GM18498 (cell line): ENCODE results near the gene ADAMTS5.

Source experiments
- ATAC-seq: cut with Tn5 transposase; IDR thresholded peaks from one replicate; pipeline ENCODE4 v1.9.1; 2021; ENCODE audit warnings: mild to moderate bottlenecking, moderate library complexity; ENCODE audit not compliant: unreplicated experiment

ADAMTS5 gene

GRCh38 chr21:26967062-26967913 lies at the start of gene ADAMTS5:
Gene ADAMTS5, minus strand, starts transcription at chr21:26967088. Its CDS starts 697 bp downstream, at chr21:26966391.
- ATAC-seq, result no peak

GRCh38 chr21:27001526-27001925 lies 34.6 kb upstream of the ADAMTS5 start:
- ATAC-seq, result no peak

GRCh38 chr21:26983576-26983975 lies 16.7 kb upstream of the ADAMTS5 start:
- ATAC-seq, result no peak

- no peak for ATAC-seq
Observed at GRCh38 chr21:26982767-26983166, 15.9 kb upstream of the ADAMTS5 start.

- no peak for ATAC-seq
Observed at GRCh38 chr21:26977746-26978145, 10.9 kb upstream of the ADAMTS5 start.

- no peak for ATAC-seq
Observed at GRCh38 chr21:26973226-26973625, 6.3 kb upstream of the ADAMTS5 start.

- no peak for ATAC-seq
Observed at GRCh38 chr21:26972192-26972591, 5.3 kb upstream of the ADAMTS5 start.

GRCh38 chr21:26969971-26970725 lies 3.3 kb upstream of the ADAMTS5 start:
- no peak for ATAC-seq

- ATAC-seq, result no peak
Observed at GRCh38 chr21:26966649-26967061, 233 bp downstream of the ADAMTS5 start.

GRCh38 chr21:26965907-26966581 lies 844 bp downstream of the ADAMTS5 start:
- no peak for ATAC-seq

GRCh38 chr21:26965040-26965906 lies 1.6 kb downstream of the ADAMTS5 start:
- ATAC-seq, result no peak

GRCh38 chr21:26964170-26964778 lies 2.6 kb downstream of the ADAMTS5 start:
- no peak for ATAC-seq

- ATAC-seq, result no peak
Observed at GRCh38 chr21:26962621-26963181, 4.2 kb downstream of the ADAMTS5 start.

GRCh38 chr21:26961698-26962097 lies 5.2 kb downstream of the ADAMTS5 start:
- no peak for ATAC-seq

- ATAC-seq, result no peak
Observed at GRCh38 chr21:26958788-26959187, 8.1 kb downstream of the ADAMTS5 start.

- no peak for ATAC-seq
Observed at GRCh38 chr21:26956813-26957212, 10.1 kb downstream of the ADAMTS5 start.

GRCh38 chr21:26956216-26956615 lies 10.7 kb downstream of the ADAMTS5 start:
- ATAC-seq, result no peak

- ATAC-seq, result no peak
Observed at GRCh38 chr21:26954662-26955121, 12.2 kb downstream of the ADAMTS5 start.

- no peak for ATAC-seq
Observed at GRCh38 chr21:26952374-26953066, 14.4 kb downstream of the ADAMTS5 start.
